ENCODE data around the gene RNF26. TPM values are rescaled to one million over a fixed set of nuclear protein-coding genes. Genes with fewer than 3 reads are reported as not detected.

RNF26 gene
- total RNA-seq, 2 experiments from 2014 or later = 38.3 to 38.8 TPM

DNA sequence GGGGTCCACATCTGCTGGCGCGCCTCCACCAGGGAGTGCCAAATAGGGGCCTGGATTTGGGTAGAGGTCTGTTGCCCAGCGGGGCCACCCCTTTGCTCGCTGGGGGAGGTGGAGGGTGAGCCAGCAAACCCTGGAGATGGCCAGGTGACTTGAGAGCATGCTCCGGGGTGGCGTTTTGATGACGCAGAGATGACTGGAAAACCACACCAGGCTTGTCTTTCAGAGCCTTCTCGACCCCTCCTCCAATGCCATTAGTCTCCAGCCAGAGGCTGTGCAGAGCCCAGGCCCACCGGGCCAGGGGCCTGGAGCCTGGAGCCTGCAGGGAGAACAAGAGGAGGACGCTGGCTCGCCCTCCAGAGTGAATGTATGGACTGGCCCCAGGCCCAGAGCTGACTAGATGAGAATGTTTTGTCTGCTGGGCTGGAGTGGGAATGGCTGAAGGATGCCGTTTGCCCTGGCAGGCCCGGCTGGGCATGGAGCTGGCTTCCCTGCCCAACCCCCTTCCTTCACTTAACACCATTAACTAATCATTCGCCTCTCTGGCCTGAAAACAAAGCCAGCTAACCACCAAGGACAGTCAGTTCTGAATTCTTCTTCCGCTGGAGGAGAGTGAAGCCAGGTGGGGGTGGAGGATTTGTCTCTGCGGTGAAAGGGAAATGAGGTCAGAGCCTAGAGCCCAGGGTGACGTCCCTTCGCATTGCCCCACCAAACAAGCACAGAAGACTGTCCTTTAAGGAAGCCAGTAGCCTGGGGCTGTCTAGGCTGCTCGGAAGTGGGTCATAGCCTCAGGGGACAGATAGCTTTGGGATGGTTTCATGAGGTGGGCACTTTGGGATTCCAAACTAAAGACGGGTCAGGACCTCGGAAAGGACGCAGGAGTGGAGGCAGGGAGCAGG is 15.8 kb upstream of the RNF26 start:
- no peak for DNase-seq

DNA sequence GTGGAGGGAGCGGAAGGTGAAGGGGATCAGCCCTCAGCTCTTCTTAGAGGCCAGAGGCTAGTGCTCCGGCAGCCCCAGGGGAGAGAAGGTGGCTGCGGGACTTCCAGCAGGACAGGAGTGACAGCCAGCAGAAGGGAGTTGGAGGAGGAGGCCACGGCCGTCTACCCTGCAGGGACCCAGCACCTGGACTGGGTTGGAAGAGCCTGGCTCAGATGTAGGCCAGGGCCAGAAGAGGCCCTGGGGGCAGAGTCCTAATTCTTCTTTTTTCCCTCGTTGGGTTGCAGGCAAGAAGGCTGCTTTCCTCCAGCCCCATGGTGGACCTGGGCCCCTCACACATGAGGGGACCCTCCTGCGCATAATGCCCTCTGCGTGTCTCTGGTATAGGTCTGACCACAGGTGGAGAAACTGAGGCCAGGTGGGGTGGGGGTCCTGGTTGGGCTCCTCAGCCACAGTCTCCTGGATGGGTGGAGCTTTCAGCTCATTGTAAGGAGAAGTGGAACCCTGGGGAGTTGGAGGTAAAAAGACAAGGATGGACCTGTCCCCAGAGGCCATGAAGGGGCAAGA is 15.1 kb upstream of the RNF26 start:
- Mint-ChIP-seq H3K36me3 (ENCODE audit: low read depth) (no peaks in the 10 kb centered on the region), H3K4me3 (no peak overlapping the region), H3K9me3 (no peaks in the 10 kb centered on the region), H3K4me1 (peaks cover 49% of the 10 kb centered on the region), H3K27ac (peak overlapping the region; percentile 85), H3K27me3 (peaks cover 41% of the 10 kb centered on the region)
- ChIA-PET POLR2A (no interaction called here), CTCF (interaction anchor here (0.6 to 8.3 kb wide), 5 partner anchors 12 to 168 kb away, joined by 3 to 80 read pairs (median 5); partner anchors contain the start of gene CBL)
- DNase-seq = no peak

More for the DNA sequence above, 15.8 kb upstream of the RNF26 start:
- Mint-ChIP-seq H3K9me3 (no peaks in the 10 kb centered on the region), H3K27me3 (peaks cover 43% of the 10 kb centered on the region), H3K4me3 (no peak overlapping the region), H3K36me3 (ENCODE audit: low read depth) (no peaks in the 10 kb centered on the region), H3K27ac (peak overlapping the region; percentile 71), H3K4me1 (peaks cover 47% of the 10 kb centered on the region)
- ChIA-PET POLR2A (no interaction called here), CTCF (interaction anchor here (0.6 to 8.3 kb wide), 7 partner anchors 11 to 167 kb away, joined by 3 to 80 read pairs (median 5); partner anchors contain the start of gene CBL)

DNA sequence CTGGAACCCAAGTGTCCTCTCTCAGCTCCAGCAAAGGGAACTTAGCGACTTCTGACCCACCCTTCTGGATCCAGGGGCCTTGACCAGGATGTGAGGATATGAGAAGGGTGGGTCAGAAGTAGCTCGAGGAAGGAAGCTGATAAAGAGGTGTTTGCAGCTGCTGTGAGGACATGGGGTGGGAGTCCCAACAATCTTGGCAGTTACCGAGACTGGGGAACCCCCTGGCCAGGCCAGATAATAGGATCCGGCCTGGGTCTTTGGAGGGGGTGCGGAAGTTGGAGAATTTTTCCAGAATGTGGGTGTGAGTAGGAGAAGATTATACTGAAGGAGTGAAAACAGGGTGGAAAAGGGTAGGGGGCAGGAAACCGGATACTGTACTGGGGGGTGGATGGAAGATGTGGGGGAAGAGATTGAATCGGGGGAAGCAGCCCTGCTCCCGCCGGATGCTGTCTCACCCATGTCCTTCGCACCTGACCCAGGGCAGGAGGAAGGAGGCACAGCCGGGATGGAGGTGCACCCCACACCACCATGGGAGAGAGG is 14.6 kb upstream of the RNF26 start:
- peaks cover 47% of the 10 kb centered on the region for H3K4me1 Mint-ChIP-seq
- H3K9me3 Mint-ChIP-seq = no peaks in the 10 kb centered on the region
- CTCF ChIA-PET = interaction anchor here (6.7 to 8.3 kb wide), 2 partner anchors 12 to 114 kb away, joined by 35 to 80 read pairs; partner anchors contain the start of gene CBL

DNA sequence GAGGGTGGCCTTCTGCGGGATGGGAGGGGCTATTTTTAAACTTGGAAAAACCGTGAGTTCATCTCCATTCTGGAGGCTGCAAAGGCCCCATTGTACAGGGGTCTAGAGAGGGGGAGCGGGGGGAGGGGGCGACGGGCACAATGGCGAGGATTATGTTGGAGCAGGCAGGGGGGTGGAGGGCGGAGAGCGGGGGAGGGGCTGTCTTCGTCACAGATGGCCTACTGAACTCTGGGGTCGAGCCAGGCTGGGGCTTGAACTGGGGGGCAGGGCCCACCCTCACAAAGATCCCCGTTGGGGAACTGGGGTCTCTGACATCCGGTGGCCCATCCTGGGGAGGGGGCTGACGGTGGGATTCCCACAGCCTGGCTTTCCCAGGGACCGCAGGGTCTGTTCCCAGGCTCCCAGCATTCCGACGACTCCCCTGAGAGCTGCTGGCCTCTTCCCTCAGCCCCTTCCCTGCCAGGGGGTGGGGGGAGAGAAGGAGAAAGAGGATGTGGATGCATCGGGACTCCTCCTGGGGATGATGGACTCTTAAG is 14.0 kb upstream of the RNF26 start:
- DNase-seq = no peak
- peak overlapping the region; percentile 85 for H3K27ac Mint-ChIP-seq
- peak overlapping the region; percentile 66 for H3K4me3 Mint-ChIP-seq

More for the DNA sequence above, 14.6 kb upstream of the RNF26 start:
- H3K27me3 Mint-ChIP-seq = peaks cover 38% of the 10 kb centered on the region
- H3K36me3 Mint-ChIP-seq (ENCODE audit: low read depth) = no peaks in the 10 kb centered on the region
- POLR2A ChIA-PET = no interaction called here
- peak overlapping the region; percentile 66 for H3K4me3 Mint-ChIP-seq
- no peak for DNase-seq
- H3K27ac Mint-ChIP-seq = peak overlapping the region; percentile 85

DNA sequence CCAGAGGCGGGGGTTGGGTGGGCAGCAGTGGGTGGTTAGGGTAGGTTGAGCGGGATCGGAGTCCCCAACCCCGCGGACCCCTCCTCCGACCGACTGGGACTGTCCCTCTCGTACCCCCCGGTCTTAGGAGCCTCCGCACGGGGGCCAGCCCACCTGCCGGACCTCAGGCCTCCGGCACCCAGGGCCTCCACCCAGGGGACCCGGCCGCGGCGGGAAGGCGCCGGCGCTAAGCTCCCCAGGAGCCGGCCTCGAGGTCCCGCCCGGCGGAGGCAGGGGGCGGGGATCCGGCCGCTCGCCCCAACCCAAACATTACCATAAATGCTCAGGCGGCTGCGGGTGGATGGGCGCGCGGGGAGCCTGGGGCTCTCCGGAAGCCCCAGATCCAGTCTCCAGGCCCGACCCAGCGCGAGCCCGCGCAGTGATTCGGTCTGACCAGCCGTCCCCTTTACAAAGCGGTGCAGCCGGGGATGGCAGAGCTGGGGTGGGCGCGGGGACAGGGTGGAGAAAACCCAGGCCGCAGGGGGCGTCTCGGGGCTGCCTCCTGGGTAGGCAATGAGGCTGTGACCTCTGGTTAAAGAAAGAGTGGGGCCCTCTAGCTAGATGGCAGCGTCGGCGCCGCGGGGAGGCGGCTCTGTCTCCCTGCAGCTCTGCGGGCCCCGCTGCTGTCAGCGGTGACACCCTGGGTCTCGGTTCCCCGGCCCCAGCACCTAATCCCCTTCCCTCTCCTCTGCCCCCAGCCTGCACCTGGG is 13.4 kb upstream of the RNF26 start:
- H3K27ac Mint-ChIP-seq = peak overlapping the region; percentile 90
- H3K36me3 Mint-ChIP-seq (ENCODE audit: low read depth) = no peaks in the 10 kb centered on the region
- no peaks in the 10 kb centered on the region for H3K9me3 Mint-ChIP-seq
- H3K27me3 Mint-ChIP-seq = peaks cover 30% of the 10 kb centered on the region
- H3K4me3 Mint-ChIP-seq = peak overlapping the region; percentile 74
- H3K4me1 Mint-ChIP-seq = peaks cover 35% of the 10 kb centered on the region
- ChIA-PET CTCF (interaction anchor here (0.7 to 8.6 kb wide), 22 partner anchors 8 to 323 kb away, joined by 3 to 104 read pairs (median 4); partner anchors contain the start of genes C1QTNF5, C2CD2L, CBL and CENATAC), POLR2A (interaction anchor here (0.7 kb wide), 1 partner anchor 214 kb away, joined by 3 read pairs; the partner anchor contains the start of gene C2CD2L)
- DNase-seq = peak; percentile 67

More for the DNA sequence above, 14.0 kb upstream of the RNF26 start:
- ChIA-PET CTCF (interaction anchor here (1.2 to 8.6 kb wide), 15 partner anchors 8 to 289 kb away, joined by 3 to 104 read pairs (median 6); partner anchors contain the start of genes C1QTNF5, CBL and HMBS), POLR2A (interaction anchor here (0.7 kb wide), 1 partner anchor 213 kb away, joined by 3 read pairs; the partner anchor contains the start of gene C2CD2L)
- Mint-ChIP-seq H3K27me3 (peaks cover 36% of the 10 kb centered on the region), H3K36me3 (ENCODE audit: low read depth) (no peaks in the 10 kb centered on the region), H3K4me1 (peaks cover 42% of the 10 kb centered on the region), H3K9me3 (no peaks in the 10 kb centered on the region)

DNA sequence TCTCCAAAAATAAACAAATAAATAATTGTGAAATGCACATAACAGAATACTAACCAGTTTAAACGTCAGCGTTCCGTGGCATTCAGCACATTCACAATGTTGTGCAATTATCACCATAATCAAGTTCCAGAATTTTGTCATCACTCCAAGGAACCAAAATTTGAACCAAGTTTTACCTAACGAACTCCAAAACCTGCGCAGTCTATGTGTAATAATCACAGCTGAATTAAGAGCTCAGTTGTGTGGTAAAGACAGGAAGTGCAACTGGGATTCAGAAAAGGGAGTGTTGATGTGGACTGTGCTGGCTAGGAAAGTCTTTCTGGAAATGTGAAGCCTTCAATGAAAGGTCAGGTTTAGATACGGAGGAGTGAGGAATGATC is 12.0 kb upstream of the RNF26 start:
- H3K36me3 Mint-ChIP-seq (ENCODE audit: low read depth) = no peaks in the 10 kb centered on the region
- peaks cover 24% of the 10 kb centered on the region for H3K27me3 Mint-ChIP-seq
- CTCF ChIA-PET = interaction anchor here (0.9 to 8.6 kb wide), 12 partner anchors 9 to 439 kb away, joined by 3 to 104 read pairs (median 6); partner anchors contain the start of genes C1QTNF5, CBL, CXCR5 and HMBS
- no peaks in the 10 kb centered on the region for H3K9me3 Mint-ChIP-seq
- H3K4me3 Mint-ChIP-seq = no peak overlapping the region
- no peak overlapping the region for H3K27ac Mint-ChIP-seq
- peaks cover 34% of the 10 kb centered on the region for H3K4me1 Mint-ChIP-seq
- DNase-seq = no peak
- POLR2A ChIA-PET = no interaction called here

DNA sequence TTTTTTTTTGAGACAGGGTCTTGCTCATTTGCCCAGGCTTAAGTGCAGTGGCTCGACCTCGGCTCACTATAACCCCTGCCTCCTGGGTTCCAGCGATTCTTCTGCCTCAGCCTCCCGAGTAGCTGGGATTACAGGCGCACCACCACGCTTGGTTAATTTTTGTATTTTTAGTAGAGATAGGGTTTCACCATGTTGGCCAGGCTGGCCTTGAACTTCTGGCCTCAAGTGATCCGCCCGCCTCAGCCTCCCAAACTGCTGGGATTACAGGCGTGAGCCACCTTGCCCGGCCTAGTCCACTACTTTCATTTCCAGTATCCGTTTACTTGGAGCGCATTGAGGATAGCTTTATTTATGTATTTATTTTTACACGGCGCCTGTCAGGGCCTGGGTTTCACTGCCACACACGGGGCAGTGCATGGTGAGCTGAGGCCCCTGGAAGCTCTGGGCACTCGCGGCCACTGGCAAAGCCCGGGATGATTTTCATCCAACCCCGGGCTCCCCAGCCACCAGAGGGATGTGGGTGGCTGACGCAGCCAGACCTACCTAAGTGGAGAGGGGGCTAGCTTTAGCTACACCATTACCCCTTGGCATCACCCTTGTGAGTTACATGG is 11.3 kb upstream of the RNF26 start:
- Mint-ChIP-seq H3K27me3 (peaks cover 19% of the 10 kb centered on the region), H3K36me3 (ENCODE audit: low read depth) (no peaks in the 10 kb centered on the region), H3K27ac (no peak overlapping the region), H3K4me3 (no peak overlapping the region), H3K9me3 (no peaks in the 10 kb centered on the region), H3K4me1 (peaks cover 34% of the 10 kb centered on the region)
- DNase-seq = no peak
- POLR2A ChIA-PET = no interaction called here
- CTCF ChIA-PET = interaction anchor here (0.9 to 8.6 kb wide), 20 partner anchors 8 to 440 kb away, joined by 3 to 104 read pairs (median 5); partner anchors contain the start of genes C1QTNF5, CBL, CXCR5 and HMBS

DNA sequence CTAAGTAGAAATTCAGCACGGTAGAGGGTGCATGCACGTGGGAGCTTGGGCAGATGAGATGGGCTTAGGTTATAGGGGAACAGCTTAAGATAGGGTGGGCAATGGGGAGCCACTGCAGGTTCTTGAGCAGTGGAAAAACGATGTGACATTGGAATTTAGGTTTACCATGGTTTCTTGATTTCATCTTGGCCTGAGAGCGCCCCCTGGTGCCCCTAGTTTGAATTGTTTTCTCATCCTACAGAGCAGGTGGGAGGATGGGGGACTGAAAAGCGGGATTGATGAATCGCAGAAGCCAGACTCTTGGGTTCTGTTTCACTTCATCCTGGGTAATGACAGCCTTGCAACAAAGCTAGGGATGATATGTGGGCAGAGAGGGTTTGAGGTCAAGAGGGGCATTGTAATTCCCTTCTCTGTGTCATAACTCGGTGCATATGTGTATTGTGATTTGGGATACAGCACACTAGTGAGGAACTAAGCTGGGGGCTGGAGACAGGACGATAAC is 10.7 kb upstream of the RNF26 start:
- Mint-ChIP-seq H3K4me1 (peaks cover 33% of the 10 kb centered on the region), H3K27ac (no peak overlapping the region), H3K36me3 (ENCODE audit: low read depth) (no peaks in the 10 kb centered on the region), H3K9me3 (no peaks in the 10 kb centered on the region), H3K4me3 (no peak overlapping the region), H3K27me3 (peaks cover 14% of the 10 kb centered on the region)
- DNase-seq = peak; percentile 84
- ChIA-PET POLR2A (no interaction called here), CTCF (interaction anchor here (0.7 to 8.6 kb wide), 20 partner anchors 8 to 261 kb away, joined by 3 to 104 read pairs (median 4); partner anchors contain the start of genes C1QTNF5, CBL, NLRX1 and USP2)

DNA sequence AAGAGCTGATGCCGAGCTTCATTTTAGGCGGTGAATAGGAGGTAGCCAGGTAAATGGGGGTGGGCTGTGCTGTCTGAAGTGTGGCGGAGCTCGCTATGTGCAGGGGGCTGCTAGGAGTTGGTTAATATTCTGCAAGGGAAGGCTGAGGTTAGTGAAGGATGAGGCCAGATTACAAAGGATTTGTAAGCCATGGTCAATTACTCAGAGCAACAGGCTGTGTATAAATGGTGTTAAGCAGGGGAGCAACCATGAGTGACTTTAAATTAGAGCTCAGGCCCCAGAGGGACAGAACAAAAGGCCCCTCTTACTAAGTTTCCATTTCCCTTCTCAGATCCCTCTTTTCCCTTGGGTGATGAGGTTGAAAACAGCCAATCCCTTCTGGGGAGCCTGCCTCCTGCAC is 10.1 kb upstream of the RNF26 start:
- Mint-ChIP-seq H3K4me3 (no peak overlapping the region), H3K4me1 (peaks cover 28% of the 10 kb centered on the region), H3K36me3 (ENCODE audit: low read depth) (no peaks in the 10 kb centered on the region), H3K27me3 (peaks cover 10% of the 10 kb centered on the region), H3K9me3 (no peaks in the 10 kb centered on the region), H3K27ac (no peak overlapping the region)
- no peak for DNase-seq
- ChIA-PET POLR2A (no interaction called here), CTCF (interaction anchor here (0.5 to 8.6 kb wide), 17 partner anchors 9 to 534 kb away, joined by 3 to 104 read pairs (median 5); partner anchors contain the start of genes C1QTNF5, CBL, USP2 and VPS11)

DNA sequence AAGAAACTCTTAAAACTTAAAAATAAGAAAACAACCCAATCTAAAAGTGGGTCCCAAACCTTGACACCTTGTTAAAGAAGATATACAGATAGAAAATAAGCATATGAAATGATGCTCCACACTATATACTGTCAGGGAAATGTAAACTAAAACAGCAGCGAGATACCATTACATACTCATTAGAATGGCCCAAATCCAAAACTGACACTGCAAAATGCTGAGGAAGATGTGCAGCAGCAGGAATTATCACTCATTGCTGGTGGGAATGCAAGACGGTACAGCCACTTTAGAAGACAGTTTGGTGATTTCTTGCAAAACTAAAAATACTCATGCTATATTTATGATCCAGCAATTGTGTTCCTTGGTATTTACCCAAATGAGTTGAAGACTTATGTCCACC is 5.0 kb upstream of the RNF26 start:
- H3K4me1 Mint-ChIP-seq = peaks cover 18% of the 10 kb centered on the region
- ChIA-PET CTCF (interaction anchor here (1.2 kb wide), 1 partner anchor 9 kb away, joined by 3 read pairs; no protein-coding TSS in a partner anchor), POLR2A (no interaction called here)
- no peaks in the 10 kb centered on the region for H3K36me3 Mint-ChIP-seq (ENCODE audit: low read depth)
- no peaks in the 10 kb centered on the region for H3K9me3 Mint-ChIP-seq
- H3K4me3 Mint-ChIP-seq = no peak overlapping the region
- no peak for DNase-seq
- peaks cover 18% of the 10 kb centered on the region for H3K27me3 Mint-ChIP-seq
- no peak overlapping the region for H3K27ac Mint-ChIP-seq

DNA sequence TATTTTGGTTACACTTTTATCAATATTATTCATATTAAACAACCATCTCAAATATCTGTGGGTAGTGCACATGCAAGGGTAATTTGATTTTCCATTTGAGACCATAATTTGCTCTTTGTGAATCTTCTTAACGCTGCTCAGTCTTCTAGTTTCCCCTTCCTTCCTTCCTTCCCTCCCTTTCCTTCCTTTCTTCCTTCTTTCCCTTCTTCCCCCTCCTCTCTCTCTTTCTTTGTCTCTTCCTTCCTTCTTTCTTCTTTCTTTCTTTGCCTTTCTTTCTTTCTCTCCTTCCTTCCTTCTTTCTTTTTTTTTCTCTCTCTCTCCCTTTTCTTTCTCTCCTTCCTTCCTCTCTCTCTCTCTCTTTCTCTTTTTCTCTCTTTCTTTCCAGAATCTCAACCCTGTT is 4.1 kb upstream of the RNF26 start:
- peaks cover 23% of the 10 kb centered on the region for H3K4me1 Mint-ChIP-seq
- H3K4me3 Mint-ChIP-seq = no peak overlapping the region
- no peak overlapping the region for H3K27ac Mint-ChIP-seq
- no peaks in the 10 kb centered on the region for H3K36me3 Mint-ChIP-seq (ENCODE audit: low read depth)
- POLR2A ChIA-PET = no interaction called here
- CTCF ChIA-PET = interaction anchor here (1.2 kb wide), 1 partner anchor 8 kb away, joined by 3 read pairs; no protein-coding TSS in a partner anchor
- H3K9me3 Mint-ChIP-seq = no peaks in the 10 kb centered on the region
- H3K27me3 Mint-ChIP-seq = peaks cover 18% of the 10 kb centered on the region
- DNase-seq = no peak
